CD4-positive, alpha-beta T cell treated with Interferon gamma for 1 hour (primary cell): ENCODE results near the gene LTF.
A peak's percentile ranks its signal among the peaks of the same experiment; 100 is the strongest.
"Not testable (repeated sequence)": the region's sequence is repeated elsewhere in the genome, so short reads cannot be mapped to it uniquely, and the experiment has no call there.

ENCODE experiments used
- DNase-seq: peaks from one replicate; pipeline ENCODE4 v3.0.0-alpha.2; 2020

Gene LTF

DNA sequence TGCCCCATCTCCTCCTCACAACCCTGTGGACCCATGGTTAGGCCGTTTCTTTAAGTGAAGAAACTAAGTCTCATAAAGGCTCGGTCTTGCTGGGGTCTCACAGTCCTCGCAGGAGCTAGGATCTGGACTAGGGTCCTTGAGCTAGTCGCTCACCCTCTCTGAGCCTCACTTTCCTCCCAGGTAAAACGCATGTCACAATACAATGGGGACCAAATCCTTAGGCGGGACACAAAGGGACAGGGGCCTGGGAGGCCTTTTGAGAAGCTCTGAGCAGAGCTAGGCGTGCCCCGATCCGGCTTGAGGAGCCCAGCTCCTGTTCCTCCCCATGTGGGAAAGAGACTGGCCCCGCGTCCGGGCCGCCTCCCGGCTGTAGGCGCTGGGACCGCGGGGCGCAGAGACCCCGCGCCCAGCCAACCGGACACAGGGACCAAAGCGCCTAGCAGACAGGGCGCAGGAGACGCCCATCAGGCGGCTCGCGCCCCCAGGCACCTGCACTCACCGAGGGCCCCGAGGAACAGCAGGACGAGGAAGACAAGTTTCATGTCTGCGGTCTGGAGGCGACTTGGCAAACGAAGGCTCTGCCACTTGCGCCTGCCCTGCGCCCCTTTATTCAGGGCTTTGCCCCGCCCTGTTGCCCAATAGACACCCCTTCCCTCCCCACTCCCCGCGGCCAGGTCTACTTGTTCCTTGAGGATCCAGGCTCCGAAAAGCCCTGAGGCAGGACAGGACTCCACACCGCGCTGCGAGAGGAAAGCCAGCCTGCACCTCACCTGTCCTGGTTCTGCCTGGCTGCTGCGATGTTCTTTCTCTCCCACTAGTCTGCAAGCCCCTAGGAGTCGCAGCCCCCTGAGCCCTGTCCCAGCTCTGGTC lies at the start of gene LTF:
LTF (minus strand) TSS at position 580 of the 870 bp plus-strand sequence; CDS start at position 542, 38 bp downstream.
- DNase-seq: no peak

- DNase-seq: no peak
Measured at GRCh38 chr3:46512191-46512749, 47.6 kb upstream of the LTF start.

DNA sequence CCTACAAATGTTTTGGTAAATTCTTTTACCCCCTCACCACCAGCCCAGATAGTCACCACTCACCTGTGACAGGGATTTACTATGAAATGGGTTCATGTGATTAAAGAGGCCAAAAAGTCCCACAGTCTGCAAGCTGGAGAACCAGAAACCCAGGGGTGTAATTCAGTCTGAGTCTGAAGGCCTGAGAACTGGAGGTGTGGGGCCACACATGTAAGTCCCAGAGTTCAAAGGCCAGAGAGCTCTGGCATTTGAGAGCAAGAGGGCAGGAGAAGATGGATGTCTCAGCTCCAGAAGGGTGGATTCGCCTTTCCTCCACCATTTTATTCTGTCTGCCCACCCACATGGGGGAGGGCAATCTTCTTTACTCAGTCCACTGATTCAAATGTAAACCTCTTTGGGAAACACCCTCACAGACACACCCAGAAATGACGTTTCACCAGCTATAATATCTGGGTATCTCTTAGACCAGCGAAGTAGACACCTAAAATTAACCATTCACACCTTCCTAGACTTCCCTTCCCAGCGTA lies 45.0 kb upstream of the LTF start:
- DNase-seq: no peak

DNA sequence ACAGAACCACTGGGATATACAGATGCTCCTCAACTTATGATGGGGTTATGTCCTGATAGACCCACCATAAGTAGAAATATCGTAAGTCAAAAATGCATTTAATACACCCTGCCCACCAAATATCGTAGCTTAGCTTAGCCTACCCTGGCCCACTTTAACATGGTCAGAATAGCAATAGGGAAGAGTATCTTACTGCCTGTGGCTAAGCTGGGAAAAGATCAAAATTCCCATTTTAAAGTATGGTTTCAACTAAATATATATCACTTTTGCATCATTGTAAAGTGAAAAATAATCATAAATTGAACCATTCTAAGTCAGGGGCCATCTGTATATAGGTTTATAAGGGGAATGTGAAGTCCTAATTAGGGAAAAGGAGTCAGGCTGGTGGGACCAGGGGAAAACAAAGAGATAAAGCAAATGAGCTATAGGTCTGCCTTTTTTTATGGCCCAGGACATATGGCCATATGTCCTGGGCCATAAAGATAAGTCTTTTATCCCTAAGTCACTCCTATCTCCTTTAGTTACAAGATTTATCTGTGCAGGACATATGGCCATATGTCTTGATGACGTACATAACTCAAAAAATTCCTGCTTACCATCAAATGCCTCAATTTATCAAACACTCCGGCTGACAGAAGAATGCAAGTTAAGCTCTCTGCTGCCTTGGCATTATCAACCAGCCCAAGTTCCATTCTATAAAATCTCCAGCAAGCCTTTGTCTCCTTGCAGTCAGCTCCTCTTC lies 44.3 kb upstream of the LTF start:
- no peak for DNase-seq

DNA sequence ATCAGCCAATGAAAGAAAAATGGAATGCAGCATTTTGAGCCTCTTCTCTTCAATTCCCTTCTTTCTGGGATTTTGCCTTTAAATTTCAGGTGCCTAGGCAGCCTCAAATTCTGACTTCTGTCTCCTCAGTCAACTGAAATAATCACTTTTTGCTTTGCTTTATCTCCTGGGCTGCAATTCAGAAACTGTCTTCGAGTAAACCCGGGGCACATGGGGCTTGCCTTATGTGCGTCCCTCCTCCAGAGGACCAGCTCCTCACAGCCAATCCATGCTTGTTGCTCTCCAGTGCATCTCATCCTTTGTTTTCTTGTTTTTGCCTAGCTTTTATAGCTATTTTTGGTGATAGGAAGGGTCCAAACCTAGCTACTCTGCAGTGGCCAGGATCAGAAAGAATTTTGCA lies 41.8 kb upstream of the LTF start:
- DNase-seq: no peak

- no peak for DNase-seq
Measured at GRCh38 chr3:46505953-46506352, 41.2 kb upstream of the LTF start.

- DNase-seq: no peak
Measured at GRCh38 chr3:46504789-46505188, 40.1 kb upstream of the LTF start.

DNA sequence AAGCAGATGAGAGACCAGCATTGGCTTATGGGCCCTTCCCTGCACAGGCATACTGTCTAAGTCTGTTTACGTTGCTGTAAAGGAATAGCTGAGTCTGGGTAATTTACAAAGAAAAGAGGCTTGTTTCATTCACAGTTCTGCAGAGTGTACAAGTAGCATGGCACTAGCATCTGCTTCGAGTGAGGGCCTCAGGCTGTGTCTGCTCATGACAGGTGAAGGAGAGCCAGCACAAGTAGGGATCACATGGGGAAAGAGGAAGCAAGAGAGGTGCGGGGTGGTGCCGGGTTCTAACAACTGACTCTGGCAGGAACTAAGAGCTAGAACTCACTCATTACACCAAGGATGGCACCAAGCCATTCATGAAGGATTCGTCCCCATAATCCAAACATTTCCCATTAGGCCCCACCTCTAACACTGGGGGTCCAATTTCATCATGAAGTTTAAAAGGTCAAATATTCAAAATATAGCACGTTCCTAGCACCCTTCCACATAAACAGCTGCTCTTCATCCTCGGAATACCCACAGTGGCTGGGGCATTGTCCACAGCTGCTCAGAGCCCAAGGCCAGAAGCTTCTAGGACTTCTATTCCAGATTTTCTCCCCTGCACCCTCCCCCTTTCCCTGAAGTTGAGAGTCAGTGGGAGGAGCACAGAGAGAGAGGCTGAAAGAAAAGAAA lies 38.6 kb upstream of the LTF start:
- DNase-seq: no peak

GRCh38 chr3:46501702-46502101 lies 37.0 kb upstream of the LTF start:
- DNase-seq: no peak

- DNase-seq: no peak
Measured at GRCh38 chr3:46500656-46501635, 36.2 kb upstream of the LTF start.

GRCh38 chr3:46498916-46499519 lies 34.3 kb upstream of the LTF start:
- no peak for DNase-seq

GRCh38 chr3:46497556-46498265 lies 33.0 kb upstream of the LTF start, which contains the start of gene RTP3:
RTP3 (plus strand) TSS chr3:46497976; CDS start chr3:46498063, 87 bp downstream.
- DNase-seq: no peak

DNA sequence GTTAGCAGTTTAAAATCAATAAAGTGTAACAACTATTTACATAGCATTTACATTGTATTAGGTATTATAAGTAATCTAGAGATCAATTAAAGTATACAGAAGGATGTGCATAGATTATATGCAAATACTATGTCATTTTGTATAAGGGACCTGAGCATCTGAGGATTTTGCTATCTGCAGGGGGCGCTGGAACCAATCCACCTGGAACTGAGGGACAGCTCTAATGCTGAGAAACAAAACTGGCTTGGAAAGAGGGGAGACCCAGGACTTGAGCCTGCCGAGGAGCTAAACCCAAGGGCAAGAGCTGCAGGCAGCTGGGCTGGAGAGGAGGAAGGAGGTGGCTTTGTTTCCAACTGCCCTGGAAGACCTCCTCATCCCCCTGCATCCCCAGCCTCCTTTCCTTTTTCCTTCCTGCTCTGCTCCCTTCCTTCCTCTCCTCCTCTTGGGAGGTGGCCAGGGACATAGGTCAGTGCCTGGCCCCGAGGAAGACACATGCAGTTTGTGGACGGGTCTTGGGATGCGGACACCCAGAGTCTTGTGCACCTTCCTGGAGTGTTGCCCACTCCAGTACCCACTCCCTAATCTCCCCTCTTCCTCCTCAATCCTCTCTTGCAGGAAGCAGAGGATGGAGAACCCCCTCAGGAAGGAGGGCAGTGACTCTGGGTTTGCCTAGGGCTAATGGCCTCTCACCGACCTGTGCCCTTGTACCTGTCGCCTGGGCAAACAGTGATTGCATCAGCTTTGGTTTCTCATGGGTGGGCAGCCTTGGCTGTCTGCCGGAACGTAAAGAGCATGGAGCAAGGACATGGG lies 32.2 kb upstream of the LTF start:
- DNase-seq: peak; percentile 8

DNA sequence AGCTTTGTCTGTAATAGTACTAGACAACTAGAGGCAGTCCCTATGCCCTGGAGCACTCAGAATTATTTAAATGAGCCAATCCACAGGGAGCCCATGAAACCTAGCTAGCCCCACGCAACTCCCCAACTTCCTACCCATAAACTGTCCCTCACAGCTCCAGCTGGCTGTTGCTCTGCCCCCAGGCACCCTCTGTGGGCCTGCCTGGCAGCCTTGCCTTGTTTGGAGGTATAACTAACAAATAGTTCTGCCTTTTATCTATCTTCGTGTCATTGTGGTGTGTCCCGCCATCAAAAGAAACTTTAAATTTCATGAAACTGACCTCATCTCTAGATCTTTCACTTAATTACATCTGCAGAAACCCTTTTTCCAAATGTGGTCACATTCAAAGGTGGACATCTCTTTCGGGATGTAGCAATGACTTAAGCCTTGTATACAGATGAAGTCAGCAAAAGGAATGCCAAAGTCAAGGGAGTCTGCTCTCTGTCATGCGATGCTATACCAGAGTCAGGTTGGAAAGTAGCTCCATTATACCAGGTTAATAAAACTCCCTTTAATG lies 31.3 kb upstream of the LTF start:
- DNase-seq: no peak

DNA sequence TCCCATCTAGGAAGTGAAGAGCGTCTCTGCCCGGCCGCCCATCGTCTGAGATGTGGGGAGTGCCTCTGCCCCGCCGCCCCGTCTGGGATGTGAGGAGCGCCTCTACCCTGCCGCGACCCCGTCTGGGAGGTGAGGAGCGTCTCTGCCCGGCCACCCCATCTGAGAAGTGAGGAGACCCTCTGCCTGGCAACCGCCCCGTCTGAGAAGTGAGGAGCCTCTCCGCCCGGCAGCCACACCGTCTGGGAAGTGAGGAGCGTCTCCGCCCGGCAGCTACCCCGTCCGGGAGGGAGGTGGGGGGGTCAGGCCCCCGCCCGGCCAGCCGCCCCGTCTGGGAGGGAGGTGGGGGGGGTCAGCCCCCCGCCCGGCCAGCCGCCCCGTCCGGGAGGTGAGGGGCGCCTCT lies 29.8 kb upstream of the LTF start:
- DNase-seq: not testable (repeated sequence)

DNA sequence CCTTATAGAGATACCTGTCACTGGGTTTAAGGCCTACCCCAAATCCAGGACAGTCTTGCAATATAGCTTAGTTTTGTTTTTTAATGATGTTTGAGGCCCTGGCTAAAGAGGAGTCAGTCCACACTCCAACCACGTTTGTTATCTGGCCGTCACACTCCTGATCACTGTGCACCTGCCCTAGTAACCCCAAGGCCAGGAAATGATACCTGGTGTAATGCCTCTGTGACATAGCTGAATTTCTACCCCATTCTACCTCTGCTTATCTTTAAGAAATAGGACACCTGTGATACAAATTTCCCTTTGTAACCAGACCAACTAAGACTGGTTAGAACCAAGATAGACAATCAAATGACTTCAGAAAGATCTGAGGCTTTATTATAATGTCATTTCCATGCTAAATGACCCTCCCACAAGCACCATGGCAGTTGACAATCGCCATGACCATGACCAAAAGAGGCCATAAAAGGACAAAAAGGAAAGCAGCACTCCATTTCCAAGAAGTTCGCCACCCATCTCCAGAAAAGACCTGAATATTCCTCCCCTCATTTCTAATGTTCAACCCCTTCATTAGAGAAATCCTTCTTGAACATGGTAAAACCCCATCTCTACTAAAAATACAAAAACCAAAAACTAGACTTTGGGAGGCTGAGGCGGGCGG lies 28.3 kb upstream of the LTF start:
- no peak for DNase-seq

GRCh38 chr3:46491089-46492070 lies 26.7 kb upstream of the LTF start:
- no peak for DNase-seq
